Prostate gland (tissue), 2 donors: Measurements from ENCODE around the gene KPTN.

ENCODE experiments used
- CTCF ChIP-seq, 4 experiments: fragments of 200-600 bp in 2 of 4; fragments of 450-650 bp in 2 of 4; sonication (generic) in 2 of 4; IDR thresholded peaks; 1 replicate in 3 of 4; 2 replicates in 1 of 4; pipeline ENCODE4 v1.5.1; 2016 to 2019; ENCODE audit warnings: antibody characterized with exemption in 4 of 4, mild to moderate bottlenecking in 2 of 4, moderate library complexity in 2 of 4
- POLR2AphosphoS5 ChIP-seq: sonication (generic); formaldehyde crosslinking; IDR thresholded peaks from one replicate; pipeline ENCODE4 v1.6.1; 2017; ENCODE audit warnings: antibody characterized with exemption

GRCh38 chr19:47450478-47450877 is 33.5 kb downstream of the KPTN start:
- TF ChIP-seq CTCF (IDR thresholded peaks at IDR 0.05): no peak
- TF ChIP-seq POLR2AphosphoS5: no peak
